GM23338 (cell line): ENCODE measurements around the gene AQP6. TPM values are rescaled to one million over a fixed set of nuclear protein-coding genes. Genes with fewer than 3 reads are reported as not detected.

Source experiments
- ATAC-seq: fragments of 200-7000 bp; cut with Tn5 transposase; 3 replicates; pipeline ENCODE4 v1.9.1; 2020
- DNase-seq: peaks from one replicate; pipeline ENCODE4 v3.0.0-alpha.2; 2015; ENCODE audit warnings: low spot score
- H2AFZ ChIP-seq: fragments of 200-600 bp; sonication (generic); 2 replicates; pipeline ENCODE4 v1.8.0; 2016; ENCODE audit warnings: antibody characterized with exemption, mild to moderate bottlenecking, moderate library complexity
- H3F3A ChIP-seq: fragments of 200-600 bp; sonication (generic); replicated peaks from 2 replicates; pipeline ENCODE4 v1.8.0; 2017; ENCODE audit warnings: antibody characterized with exemption, mixed run types, low read depth
- H3K27ac ChIP-seq: fragments of 200-600 bp; sonication (generic); 2 replicates; pipeline ENCODE4 v1.6.1; 2016; ENCODE audit warnings: low read depth
- H3K27me3 ChIP-seq: fragments of 200-600 bp; sonication (generic); 2 replicates; pipeline ENCODE4 v1.8.0; 2016; ENCODE audit warnings: mild to moderate bottlenecking, mixed run types, moderate library complexity; ENCODE audit not compliant: insufficient read depth
- H3K36me3 ChIP-seq: fragments of 200-600 bp; sonication (generic); 2 replicates; pipeline ENCODE4 v1.8.0; 2016; ENCODE audit warnings: mild to moderate bottlenecking; ENCODE audit not compliant: insufficient read depth
- H3K4me1 ChIP-seq: fragments of 200-600 bp; sonication (generic); 2 replicates; pipeline ENCODE4 v1.8.0; 2016; ENCODE audit warnings: mild to moderate bottlenecking, moderate library complexity; ENCODE audit not compliant: insufficient read depth
- H3K4me2 ChIP-seq: fragments of 200-600 bp; sonication (generic); 2 replicates; pipeline ENCODE4 v1.7.1; 2017; ENCODE audit warnings: mixed run types
- H3K4me3 ChIP-seq: fragments of 200-600 bp; sonication (generic); 2 replicates; pipeline ENCODE4 v1.6.1; 2016; ENCODE audit warnings: mixed run types
- H3K79me2 ChIP-seq: fragments of 200-600 bp; sonication (generic); replicated peaks from 2 replicates; pipeline ENCODE4 v1.8.0; 2017; ENCODE audit warnings: mild to moderate bottlenecking; ENCODE audit not compliant: insufficient read depth
- H3K9me2 ChIP-seq: fragments of 200-600 bp; sonication (generic); 2 replicates; pipeline ENCODE4 v1.8.0; 2017; ENCODE audit not compliant: insufficient read depth
- H4K20me1 ChIP-seq: fragments of 200-600 bp; sonication (generic); replicated peaks from 2 replicates; pipeline ENCODE4 v1.8.0; 2017; ENCODE audit warnings: mild to moderate bottlenecking; ENCODE audit not compliant: insufficient read depth
- H3K27ac Mint-ChIP-seq: 2 replicates; pipeline ENCODE4 v1.8.0; 2020; ENCODE audit warnings: inconsistent platforms, mild to moderate bottlenecking, moderate library complexity, mixed read lengths
- H3K27me3 Mint-ChIP-seq: 3 replicates; pipeline ENCODE4 v1.8.0; 2022; ENCODE audit warnings: low read depth, mild to moderate bottlenecking, moderate library complexity, mixed read lengths, inconsistent platforms; ENCODE audit not compliant: insufficient read depth, poor library complexity
- H3K36me3 Mint-ChIP-seq: 3 replicates; pipeline ENCODE4 v1.8.0; 2021; ENCODE audit warnings: low read depth, mild to moderate bottlenecking, inconsistent platforms, moderate library complexity, mixed read lengths
- H3K4me1 Mint-ChIP-seq: 3 replicates; pipeline ENCODE4 v1.8.0; 2020; ENCODE audit warnings: mild to moderate bottlenecking, inconsistent platforms, mixed read lengths
- H3K4me3 Mint-ChIP-seq: 3 replicates; pipeline ENCODE4 v1.8.0; 2021; ENCODE audit warnings: moderate library complexity, mild to moderate bottlenecking, inconsistent platforms, mixed read lengths
- H3K9me3 Mint-ChIP-seq: 3 replicates; pipeline ENCODE4 v1.8.0; 2020; ENCODE audit warnings: moderate library complexity, mild to moderate bottlenecking, inconsistent platforms, mixed read lengths
- CREB1 ChIP-seq: fragments of 250-450 bp; sonication (Bioruptor Pico); IDR thresholded peaks from 2 replicates; pipeline ENCODE4 v1.5.0; 2020; ENCODE audit warnings: low read depth, mild to moderate bottlenecking, moderate library complexity
- EZH2 ChIP-seq: fragments of 200-600 bp; sonication (generic); IDR thresholded peaks from one replicate; pipeline ENCODE4 v1.8.0; 2017; ENCODE audit warnings: antibody characterized with exemption, mild to moderate bottlenecking, low read depth; ENCODE audit not compliant: unreplicated experiment
- JUNB ChIP-seq: IDR thresholded peaks from one replicate; pipeline ENCODE4 v1.6.1; 2016; ENCODE audit warnings: antibody characterized with exemption; ENCODE audit not compliant: unreplicated experiment
- NANOG ChIP-seq: IDR thresholded peaks from 2 replicates; pipeline ENCODE4 v1.6.1; 2016; ENCODE audit warnings: antibody characterized with exemption, borderline replicate concordance
- POLR2AphosphoS5 ChIP-seq: IDR thresholded peaks from 2 replicates; pipeline ENCODE4 v1.6.1; 2016; ENCODE audit warnings: antibody characterized with exemption, low read depth
- REST ChIP-seq: IDR thresholded peaks from one replicate; pipeline ENCODE4 v1.6.1; 2018; ENCODE audit warnings: antibody characterized with exemption; ENCODE audit not compliant: unreplicated experiment
- ZNF331 ChIP-seq: fragments of 250-450 bp; sonication (Bioruptor Pico); IDR thresholded peaks from 2 replicates; pipeline ENCODE4 v1.5.0; 2020; ENCODE audit warnings: low read depth, mild to moderate bottlenecking, moderate library complexity
- ZNF462 ChIP-seq: fragments of 250-450 bp; sonication (Bioruptor Pico); IDR thresholded peaks from 2 replicates; pipeline ENCODE4 v1.5.0; 2020; ENCODE audit warnings: mild to moderate bottlenecking, moderate library complexity
- polyA plus RNA-seq: library from polyadenylated mRNA; unstranded; fragments of >200 nt; fragmentation: Nextera tagmentation; extraction: Ambion mirVana; gene quantifications from 2 replicates; pipeline ENCODE4 v1.2.1, GENCODE V29; 2016
- total RNA-seq: library from RNA; depleted of rRNA; stranded (reverse); fragments of >200 nt; shearing (Covaris generic); gene quantifications from 2 replicates; pipeline ENCODE4 v1.2.3, GENCODE V29; 2014

The AQP6 gene
- total and polyA plus RNA-seq, 2 experiments from 2014 or later = 0.08 TPM; not detected in 1

- peaks cover 19% of the 10 kb centered on the region for H3K27me3 Mint-ChIP-seq
- H3K4me1 Mint-ChIP-seq = peaks cover 8% of the 10 kb centered on the region
- Histone ChIP-seq H3K27me3 (peaks cover 19% of the 10 kb centered on the region), H2AFZ (no peak overlapping the region), H3K9me2 (no peaks in the 10 kb centered on the region), H3K4me3 (no peak overlapping the region), H3K4me1 (no peaks in the 10 kb centered on the region), H3K36me3 (no peaks in the 10 kb centered on the region), H3K79me2 (no peaks in the 10 kb centered on the region), H4K20me1 (no peaks in the 10 kb centered on the region), H3K27ac (no peak overlapping the region), H3F3A (no peaks in the 10 kb centered on the region), H3K4me2 (no peak overlapping the region)
- ATAC-seq = no peak
- H3K9me3 Mint-ChIP-seq = no peaks in the 10 kb centered on the region
- no peak overlapping the region for H3K27ac Mint-ChIP-seq
- no peaks in the 10 kb centered on the region; the same call in 2 of the 3 replicates for H3K36me3 Mint-ChIP-seq
- TF ChIP-seq ZNF462 (CRISPR knock-in tag) (no peak), REST (no peak), ZNF331 (CRISPR knock-in tag) (no peak), NANOG (no peak), POLR2AphosphoS5 (no peak), CREB1 (no peak), EZH2 (no peak), JUNB (no peak)
- H3K4me3 Mint-ChIP-seq = no peak overlapping the region
- DNase-seq = no peak
Observed at GRCh38 chr12:49969027-49969426, 3.7 kb upstream of the AQP6 start.
